B cell (primary cell): ENCODE results near the gene COX5B.

Source experiments
- CTCF ChIP-seq: fragments of 200-600 bp; IDR thresholded peaks from one replicate; pipeline ENCODE4 v1.8.0; 2022; ENCODE audit warnings: antibody characterized with exemption, mild to moderate bottlenecking
- EZH2 ChIP-seq: IDR thresholded peaks from 2 replicates; pipeline ENCODE4 v1.6.1; 2012; ENCODE audit warnings: borderline replicate concordance, low read depth, mild to moderate bottlenecking, moderate library complexity, low read length; ENCODE audit not compliant: insufficient read depth, poor library complexity, severe bottlenecking

GRCh38 chr2:97656129-97656755, 10.4 kb downstream of the COX5B start:
- TF ChIP-seq EZH2 (no peak), CTCF (no peak)
